Activated T-helper 1 cell treated with anti-CD3 and anti-CD28 coated beads, Interleukin-12 subunit alpha, Interleukin-12 subunit beta, Interleukin-2, Interleukin-4 antibody, amounts not matched to agents 30 ng/mL and 10 ng/mL and 1 ng/mL, durations not matched to agents 14 hours and 24 hours and 36 hours (primary cell): ENCODE results near the gene CRB1. TPM values are rescaled to one million over a fixed set of nuclear protein-coding genes. Genes with fewer than 3 reads are reported as not detected.
"Not testable (repeated sequence)": the region's sequence is repeated elsewhere in the genome, so short reads cannot be mapped to it uniquely, and the experiment has no call there.

ENCODE experiments used
- DNase-seq: peaks from one replicate; pipeline ENCODE4 v3.0.0; 2021; ENCODE audit warnings: low spot score
- H3K27ac Mint-ChIP-seq: one replicate; pipeline ENCODE4 v1.8.0; 2021; ENCODE audit warnings: mild to moderate bottlenecking, mixed read lengths
- H3K27me3 Mint-ChIP-seq: one replicate; pipeline ENCODE4 v1.8.0; 2022; ENCODE audit warnings: mild to moderate bottlenecking, moderate library complexity, mixed read lengths; ENCODE audit not compliant: insufficient read depth
- H3K36me3 Mint-ChIP-seq: one replicate; pipeline ENCODE4 v1.8.0; 2021; ENCODE audit warnings: low read depth, mixed read lengths
- H3K4me1 Mint-ChIP-seq: one replicate; pipeline ENCODE4 v1.8.0; 2021; ENCODE audit warnings: low read depth, mixed read lengths
- H3K4me3 Mint-ChIP-seq: one replicate; pipeline ENCODE4 v1.8.0; 2021; ENCODE audit warnings: mild to moderate bottlenecking, moderate library complexity, mixed read lengths
- H3K9me3 Mint-ChIP-seq: one replicate; pipeline ENCODE4 v1.8.0; 2021; ENCODE audit warnings: mixed read lengths
- intact Hi-C: fragments of 100-400 bp; cut with micrococcal nuclease; formaldehyde crosslinking; loops from one replicate; pipeline ENCODE4 v1.15.1; 2024
- total RNA-seq: library from RNA; stranded (reverse); gene quantifications from 2 replicates; pipeline ENCODE4 v1.2.3, GENCODE V29; 2022

Gene CRB1
- total RNA-seq, 1 donor from 2014 or later = not detected

DNA sequence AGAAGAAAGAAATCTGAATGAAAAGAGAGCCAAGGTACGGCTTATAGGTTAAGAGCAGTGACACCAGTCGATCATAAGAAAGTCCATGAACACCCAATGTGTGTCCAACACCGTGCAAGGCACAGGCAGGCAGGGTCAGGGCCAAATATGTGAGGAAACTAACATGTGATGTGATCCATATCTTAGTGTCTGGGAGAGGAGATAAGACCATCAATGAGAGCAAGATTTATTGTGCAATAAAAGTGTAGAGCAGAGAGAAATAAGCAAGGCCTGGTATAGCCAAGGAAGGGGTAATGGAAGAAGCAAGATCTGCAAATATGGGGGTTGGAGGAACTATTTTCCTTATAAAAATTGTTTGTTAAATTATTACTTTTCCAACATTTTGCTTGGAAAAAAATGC, 198.8 kb downstream of the CRB1 start:
- H3K27me3 Mint-ChIP-seq = no peaks in the 10 kb centered on the region
- intact Hi-C loops = no loop called here
- H3K4me3 Mint-ChIP-seq = no peak overlapping the region
- no peaks in the 10 kb centered on the region for H3K4me1 Mint-ChIP-seq
- H3K27ac Mint-ChIP-seq = no peak overlapping the region
- no peaks in the 10 kb centered on the region for H3K9me3 Mint-ChIP-seq
- DNase-seq = no peak
- H3K36me3 Mint-ChIP-seq = no peaks in the 10 kb centered on the region

DNA sequence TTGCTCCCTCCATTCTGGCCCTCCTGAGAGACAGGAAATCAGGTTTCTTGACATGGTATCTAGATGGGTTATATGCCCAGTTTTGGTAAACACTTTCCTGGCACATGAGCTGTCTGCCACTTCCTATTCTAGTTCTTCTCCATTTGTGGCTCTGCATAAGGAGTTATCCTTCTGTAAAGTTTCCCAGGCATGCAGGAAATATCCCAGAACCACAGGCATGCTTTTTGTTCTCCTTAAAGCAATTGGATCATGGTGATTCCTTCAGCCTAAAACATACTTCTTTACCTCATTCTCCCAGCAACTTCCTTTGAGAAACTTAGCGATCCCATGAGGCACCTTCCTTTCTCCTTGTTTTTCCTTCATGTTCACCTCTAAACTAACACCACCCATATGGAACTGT, 199.8 kb downstream of the CRB1 start:
- H3K36me3 Mint-ChIP-seq = no peaks in the 10 kb centered on the region
- no peak for DNase-seq
- no peaks in the 10 kb centered on the region for H3K27me3 Mint-ChIP-seq
- no peaks in the 10 kb centered on the region for H3K9me3 Mint-ChIP-seq
- no peak overlapping the region for H3K27ac Mint-ChIP-seq
- H3K4me3 Mint-ChIP-seq = no peak overlapping the region
- no peaks in the 10 kb centered on the region for H3K4me1 Mint-ChIP-seq
- intact Hi-C loops = no loop called here

GRCh38 chr1:197468543-197469175, 200.6 kb downstream of the CRB1 start:
- intact Hi-C loops = no loop called here
- H3K9me3 Mint-ChIP-seq = no peaks in the 10 kb centered on the region
- H3K4me3 Mint-ChIP-seq = no peak overlapping the region
- H3K27ac Mint-ChIP-seq = no peak overlapping the region
- H3K4me1 Mint-ChIP-seq = no peaks in the 10 kb centered on the region
- no peaks in the 10 kb centered on the region for H3K36me3 Mint-ChIP-seq
- no peaks in the 10 kb centered on the region for H3K27me3 Mint-ChIP-seq
- DNase-seq = no peak

- no peak overlapping the region for H3K27ac Mint-ChIP-seq
- H3K9me3 Mint-ChIP-seq = no peaks in the 10 kb centered on the region
- no peaks in the 10 kb centered on the region for H3K4me1 Mint-ChIP-seq
- H3K4me3 Mint-ChIP-seq = no peak overlapping the region
- DNase-seq = no peak
- intact Hi-C loops = no loop called here
- H3K36me3 Mint-ChIP-seq = no peaks in the 10 kb centered on the region
- H3K27me3 Mint-ChIP-seq = no peaks in the 10 kb centered on the region
Observed at GRCh38 chr1:197469620-197470210, 201.7 kb downstream of the CRB1 start.

DNA sequence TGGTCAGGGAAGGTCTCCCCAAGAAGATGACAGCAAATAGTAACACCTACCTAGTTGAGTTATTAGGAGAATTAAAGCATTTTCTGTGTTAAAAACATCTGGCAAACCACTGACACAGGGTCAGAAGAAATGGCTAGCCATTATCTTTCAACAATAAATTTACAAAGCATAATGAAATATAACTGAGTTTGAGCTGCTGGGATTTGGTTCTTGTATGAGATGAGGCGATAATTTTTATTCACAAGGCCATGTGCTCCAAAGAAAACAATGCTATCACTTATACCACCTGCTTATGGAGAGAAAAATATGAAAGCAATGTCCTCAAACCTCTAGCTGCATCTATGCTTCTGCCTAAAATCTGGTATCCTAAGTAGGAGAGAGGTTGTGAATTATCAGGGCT, 202.3 kb downstream of the CRB1 start:
- Mint-ChIP-seq H3K27me3 (no peaks in the 10 kb centered on the region), H3K36me3 (no peaks in the 10 kb centered on the region), H3K9me3 (no peaks in the 10 kb centered on the region), H3K27ac (no peak overlapping the region), H3K4me3 (no peak overlapping the region), H3K4me1 (no peaks in the 10 kb centered on the region)
- intact Hi-C loops = no loop called here
- DNase-seq = no peak

DNA sequence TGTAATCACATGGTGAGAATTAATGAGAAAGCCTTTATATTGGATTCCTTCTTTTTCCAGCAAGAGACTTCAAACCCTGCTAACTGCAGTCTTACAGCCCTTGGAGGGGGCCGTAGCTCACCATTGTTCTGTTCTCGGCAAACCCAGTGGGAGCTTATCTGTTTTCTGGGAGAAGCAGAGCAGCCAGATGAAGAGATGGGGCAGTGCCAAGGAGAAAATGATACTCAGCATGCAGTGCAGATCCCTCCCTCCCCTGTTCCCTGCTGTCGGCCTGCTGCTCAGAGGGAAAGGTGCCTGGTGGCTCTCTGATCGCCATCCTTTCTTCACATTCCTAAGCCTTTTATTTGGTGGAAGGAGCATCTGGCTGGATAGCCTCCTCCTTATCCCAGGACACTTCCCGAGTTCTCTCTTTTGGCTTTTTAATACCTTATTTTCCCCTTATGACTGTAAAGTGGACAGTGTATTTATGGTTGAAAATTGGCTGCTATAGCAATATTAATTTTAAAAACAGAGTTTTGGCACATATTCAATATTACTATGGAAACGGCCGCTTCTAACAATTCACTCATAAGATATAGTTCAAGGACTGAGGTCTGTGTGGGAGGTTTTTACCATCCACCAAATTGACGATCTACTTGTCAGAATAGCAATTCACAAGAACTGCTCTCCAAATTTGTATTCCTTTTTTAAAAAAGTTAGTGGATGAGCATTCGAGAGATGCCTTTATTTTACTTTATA, 203.4 kb downstream of the CRB1 start:
- H3K9me3 Mint-ChIP-seq = no peaks in the 10 kb centered on the region
- no peak overlapping the region for H3K4me3 Mint-ChIP-seq
- intact Hi-C loops = no loop called here
- H3K27ac Mint-ChIP-seq = no peak overlapping the region
- H3K4me1 Mint-ChIP-seq = no peaks in the 10 kb centered on the region
- no peak for DNase-seq
- H3K27me3 Mint-ChIP-seq = no peaks in the 10 kb centered on the region
- H3K36me3 Mint-ChIP-seq = no peaks in the 10 kb centered on the region

GRCh38 chr1:197472141-197472540, 204.1 kb downstream of the CRB1 start:
- no peaks in the 10 kb centered on the region for H3K4me1 Mint-ChIP-seq
- intact Hi-C loops = no loop called here
- no peak overlapping the region for H3K27ac Mint-ChIP-seq
- no peak for DNase-seq
- no peaks in the 10 kb centered on the region for H3K27me3 Mint-ChIP-seq
- no peak overlapping the region for H3K4me3 Mint-ChIP-seq
- H3K36me3 Mint-ChIP-seq = no peaks in the 10 kb centered on the region
- no peaks in the 10 kb centered on the region for H3K9me3 Mint-ChIP-seq

DNA sequence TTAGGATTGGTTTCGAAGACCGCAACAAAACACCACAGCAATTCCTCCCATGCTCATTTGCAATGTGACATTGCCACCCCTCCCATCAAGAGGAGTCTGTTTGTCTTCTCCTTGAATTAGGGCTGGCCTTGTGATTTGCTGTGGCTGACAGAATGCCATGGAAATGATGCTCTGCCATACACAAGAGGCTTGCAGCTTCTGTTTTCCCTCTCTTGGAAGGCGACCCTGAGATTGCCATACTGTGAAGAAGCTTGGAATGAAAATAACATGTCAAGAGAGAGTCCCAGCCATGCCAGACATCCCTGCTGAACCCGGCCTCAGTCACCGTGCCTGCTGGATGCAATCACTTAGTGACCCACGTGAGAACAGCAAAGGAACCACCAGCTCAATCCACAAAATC, 212.4 kb downstream of the CRB1 start:
- Mint-ChIP-seq H3K36me3 (no peaks in the 10 kb centered on the region), H3K27ac (no peak overlapping the region), H3K4me3 (no peak overlapping the region), H3K4me1 (peaks cover 14% of the 10 kb centered on the region), H3K9me3 (no peaks in the 10 kb centered on the region), H3K27me3 (peaks cover 3% of the 10 kb centered on the region)
- no peak for DNase-seq
- intact Hi-C loops = no loop called here

DNA sequence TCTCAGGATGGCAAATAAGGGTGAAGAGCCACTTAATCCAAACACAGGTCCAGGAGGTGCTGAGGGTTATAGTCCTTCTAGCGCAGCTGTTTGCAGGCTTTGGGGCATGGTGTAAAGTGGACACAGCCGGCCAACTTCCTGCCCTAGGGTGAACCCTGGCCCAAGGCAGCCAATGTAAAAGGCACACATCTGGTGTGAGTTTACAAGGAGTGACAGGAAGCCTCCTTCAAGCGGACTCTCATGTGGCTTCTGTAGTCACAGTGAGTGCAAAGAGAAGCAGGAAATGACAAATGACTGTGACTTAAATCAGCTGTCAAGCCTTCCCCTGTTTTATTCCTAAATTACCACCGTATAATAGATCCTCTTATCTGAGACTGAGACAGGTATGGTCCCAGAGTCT, 213.0 kb downstream of the CRB1 start:
- Mint-ChIP-seq H3K9me3 (no peaks in the 10 kb centered on the region), H3K4me3 (no peak overlapping the region), H3K27ac (no peak overlapping the region), H3K36me3 (no peaks in the 10 kb centered on the region), H3K27me3 (peaks cover 3% of the 10 kb centered on the region), H3K4me1 (peaks cover 14% of the 10 kb centered on the region)
- DNase-seq = peak; percentile 14
- intact Hi-C loops = no loop called here

- Mint-ChIP-seq H3K27ac (no peak overlapping the region), H3K4me3 (no peak overlapping the region), H3K4me1 (peaks cover 14% of the 10 kb centered on the region), H3K27me3 (no peaks in the 10 kb centered on the region), H3K9me3 (no peaks in the 10 kb centered on the region), H3K36me3 (no peaks in the 10 kb centered on the region)
- intact Hi-C loops = no loop called here
- DNase-seq = no peak
Observed at GRCh38 chr1:197485790-197486189, 217.7 kb downstream of the CRB1 start.

GRCh38 chr1:197486946-197487345, 218.9 kb downstream of the CRB1 start:
- no peak overlapping the region for H3K4me3 Mint-ChIP-seq
- H3K4me1 Mint-ChIP-seq = peaks cover 2% of the 10 kb centered on the region
- no peaks in the 10 kb centered on the region for H3K9me3 Mint-ChIP-seq
- no peaks in the 10 kb centered on the region for H3K27me3 Mint-ChIP-seq
- H3K36me3 Mint-ChIP-seq = no peaks in the 10 kb centered on the region
- H3K27ac Mint-ChIP-seq = no peak overlapping the region
- intact Hi-C loops = no loop called here
- no peak for DNase-seq

DNA sequence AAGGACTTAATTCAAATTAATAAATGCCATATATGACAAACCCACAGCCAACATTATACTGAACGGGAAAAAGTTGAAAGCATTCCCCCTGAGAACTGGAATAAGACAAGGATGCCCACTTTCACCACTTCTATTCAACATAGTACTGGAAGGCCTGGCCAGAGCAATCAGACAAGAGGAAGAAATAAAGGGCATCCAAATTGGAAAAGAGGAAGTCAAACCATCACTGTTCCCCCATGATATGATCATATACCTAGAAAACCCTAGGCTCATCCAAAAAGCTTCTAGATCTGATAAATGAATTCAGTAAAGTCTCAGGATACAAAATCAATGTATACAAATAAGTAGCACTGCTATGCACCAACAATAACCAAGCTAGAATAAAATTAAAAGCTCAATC, 223.5 kb downstream of the CRB1 start:
- not testable (repeated sequence) for DNase-seq

GRCh38 chr1:197496722-197497121, 228.7 kb downstream of the CRB1 start:
- no peak overlapping the region for H3K4me3 Mint-ChIP-seq

More for the DNA sequence above, 223.5 kb downstream of the CRB1 start:
- H3K4me1 Mint-ChIP-seq, H3K27me3 Mint-ChIP-seq, intact Hi-C loops, H3K4me3 Mint-ChIP-seq, H3K36me3 Mint-ChIP-seq, H3K9me3 Mint-ChIP-seq, H3K27ac Mint-ChIP-seq: not testable (repeated sequence)

More at GRCh38 chr1:197496722-197497121, 228.7 kb downstream of the CRB1 start:
- DNase-seq = no peak
- Mint-ChIP-seq H3K27me3 (peaks cover 12% of the 10 kb centered on the region), H3K9me3 (no peaks in the 10 kb centered on the region), H3K4me1 (no peaks in the 10 kb centered on the region), H3K27ac (no peak overlapping the region), H3K36me3 (no peaks in the 10 kb centered on the region)
- intact Hi-C loops = no loop called here
